KMS-11 (cell line): ENCODE results near the gene BRI3BP.

Experiments
- H2AFZ ChIP-seq: fragments of 200-600 bp; sonication (generic); 2 replicates; pipeline ENCODE4 v1.6.1; 2016; ENCODE audit warnings: antibody characterized with exemption, mixed run types, low read depth
- H3K27ac ChIP-seq: fragments of 200-600 bp; sonication (generic); 2 replicates; pipeline ENCODE4 v1.6.1; 2016; ENCODE audit warnings: mild to moderate bottlenecking, mixed run types
- H3K27me3 ChIP-seq: fragments of 200-600 bp; sonication (generic); 2 replicates; pipeline ENCODE4 v1.6.1; 2017; ENCODE audit warnings: mild to moderate bottlenecking, low read depth, mixed run types, moderate library complexity; ENCODE audit not compliant: insufficient read depth
- H3K36me3 ChIP-seq: fragments of 200-600 bp; sonication (generic); 2 replicates; pipeline ENCODE4 v1.6.1; 2017; ENCODE audit warnings: mild to moderate bottlenecking, mixed run types; ENCODE audit not compliant: insufficient read depth
- H3K4me1 ChIP-seq: fragments of 200-600 bp; sonication (generic); 2 replicates; pipeline ENCODE4 v1.6.1; 2016; ENCODE audit warnings: mild to moderate bottlenecking, low read depth, mixed run types; ENCODE audit not compliant: poor library complexity, severe bottlenecking
- H3K4me2 ChIP-seq: fragments of 200-600 bp; sonication (generic); 2 replicates; pipeline ENCODE4 v1.7.0; 2016; ENCODE audit warnings: mild to moderate bottlenecking, mixed run types
- H3K4me3 ChIP-seq: fragments of 200-600 bp; sonication (generic); IDR thresholded peaks from 2 replicates; pipeline ENCODE4 v1.6.1; 2017; ENCODE audit warnings: low read depth, low read length, mixed read lengths; ENCODE audit not compliant: insufficient read depth
- H3K79me2 ChIP-seq: fragments of 200-600 bp; sonication (generic); 2 replicates; pipeline ENCODE4 v1.6.1; 2016; ENCODE audit warnings: low read depth, mixed run types; ENCODE audit not compliant: insufficient read depth
- H3K9ac ChIP-seq: fragments of 200-600 bp; sonication (generic); 2 replicates; pipeline ENCODE4 v1.6.1; 2016; ENCODE audit warnings: mild to moderate bottlenecking, mixed run types
- H4K20me1 ChIP-seq: fragments of 200-600 bp; sonication (generic); 2 replicates; pipeline ENCODE4 v1.6.1; 2016; ENCODE audit warnings: mild to moderate bottlenecking, mixed run types; ENCODE audit not compliant: insufficient read depth
- CTCF ChIP-seq: fragments of 200-600 bp; sonication (generic); conservative IDR thresholded peaks from 2 replicates; pipeline ENCODE4 v1.6.1; 2017; ENCODE audit warnings: low read depth, mild to moderate bottlenecking, antibody characterized with exemption, low read length, moderate library complexity, mixed read lengths

BRI3BP gene

GRCh38 chr12:125001636-125002035 is 8.2 kb downstream of the BRI3BP start:
- Histone ChIP-seq H3K27ac (no peak overlapping the region), H3K27me3 (no peaks in the 10 kb centered on the region), H3K9ac (no peak overlapping the region), H4K20me1 (no peaks in the 10 kb centered on the region), H2AFZ (no peak overlapping the region), H3K36me3 (no peaks in the 10 kb centered on the region), H3K4me1 (no peaks in the 10 kb centered on the region), H3K79me2 (peaks cover 21% of the 10 kb centered on the region; the same call in 1 of the 2 replicates), H3K4me2 (no peak overlapping the region), H3K4me3 (no peak overlapping the region)
- no peak for TF ChIP-seq CTCF

- no peak overlapping the region for H2AFZ ChIP-seq
- no peak overlapping the region for H3K4me3 ChIP-seq
- H3K27ac ChIP-seq: no peak overlapping the region
- no peaks in the 10 kb centered on the region for H4K20me1 ChIP-seq
- peaks cover 16% of the 10 kb centered on the region; the same call in 1 of the 2 replicates for H3K79me2 ChIP-seq
- H3K27me3 ChIP-seq: no peaks in the 10 kb centered on the region
- no peaks in the 10 kb centered on the region for H3K36me3 ChIP-seq
- no peaks in the 10 kb centered on the region for H3K4me1 ChIP-seq
- H3K4me2 ChIP-seq: no peak overlapping the region
- H3K9ac ChIP-seq: no peak overlapping the region
- no peak for TF ChIP-seq CTCF
Measured at GRCh38 chr12:125003021-125003420, 9.6 kb downstream of the BRI3BP start.

GRCh38 chr12:125004621-125005020 is 11.2 kb downstream of the BRI3BP start:
- H3K27ac ChIP-seq: no peak overlapping the region
- no peak overlapping the region for H3K4me3 ChIP-seq
- H3K79me2 ChIP-seq: peaks cover 4% of the 10 kb centered on the region; the same call in 1 of the 2 replicates
- H3K4me2 ChIP-seq: no peak overlapping the region
- no peaks in the 10 kb centered on the region for H3K4me1 ChIP-seq
- H3K27me3 ChIP-seq: no peaks in the 10 kb centered on the region
- no peak overlapping the region for H2AFZ ChIP-seq
- H3K9ac ChIP-seq: no peak overlapping the region
- no peaks in the 10 kb centered on the region for H3K36me3 ChIP-seq
- no peak for TF ChIP-seq CTCF
- no peaks in the 10 kb centered on the region for H4K20me1 ChIP-seq

- Histone ChIP-seq H4K20me1 (no peaks in the 10 kb centered on the region), H3K4me2 (no peak overlapping the region), H3K4me1 (no peaks in the 10 kb centered on the region), H3K4me3 (no peak overlapping the region), H3K79me2 (peaks cover 4% of the 10 kb centered on the region; the same call in 1 of the 2 replicates), H2AFZ (no peak overlapping the region), H3K9ac (no peak overlapping the region), H3K27ac (no peak overlapping the region), H3K27me3 (no peaks in the 10 kb centered on the region), H3K36me3 (no peaks in the 10 kb centered on the region)
- TF ChIP-seq CTCF: no peak
Measured at GRCh38 chr12:125005652-125006051, 12.2 kb downstream of the BRI3BP start.
